Astrocyte (in vitro differentiated cells and primary cell): Measurements from ENCODE around the gene KIAA1671. TPM values are rescaled to one million over a fixed set of nuclear protein-coding genes. Genes with fewer than 3 reads are reported as not detected.

Experiments used
- DNase-seq: peaks from one replicate; pipeline ENCODE4 v3.0.0-alpha.2; 2010; ENCODE audit warnings: low read depth
- FAIRE-seq: peaks from 2 replicates; lab custom pipeline; 2011; peaks lifted over from hg19 to GRCh38; lab: Jason Lieb, UNC
- H2AFZ ChIP-seq: 2 replicates; pipeline ENCODE4 v1.6.0; 2012; ENCODE audit warnings: low read depth, low read length, inconsistent platforms
- H3K27ac ChIP-seq: 2 replicates; pipeline ENCODE4 v1.5.1; 2011; ENCODE audit warnings: low read depth, low read length, inconsistent platforms
- H3K27me3 ChIP-seq: 2 replicates; pipeline ENCODE4 v1.6.0; 2011; ENCODE audit warnings: low read length, inconsistent platforms; ENCODE audit not compliant: insufficient read depth
- H3K36me3 ChIP-seq: 2 replicates; pipeline ENCODE4 v1.5.1; 2011; ENCODE audit warnings: low read length, inconsistent platforms; ENCODE audit not compliant: insufficient read depth
- H3K4me1 ChIP-seq: 2 replicates; pipeline ENCODE4 v1.5.1; 2011; ENCODE audit warnings: low read length, inconsistent platforms; ENCODE audit not compliant: insufficient read depth
- H3K4me2 ChIP-seq: 2 replicates; pipeline ENCODE4 v1.6.0; 2012; ENCODE audit warnings: low read length, inconsistent platforms
- H3K4me3 ChIP-seq: 2 replicates; pipeline ENCODE4 v1.5.1; 2011; ENCODE audit warnings: low read depth, mild to moderate bottlenecking, low read length, inconsistent platforms; ENCODE audit not compliant: insufficient read depth
- H3K79me2 ChIP-seq: 2 replicates; pipeline ENCODE4 v1.6.0; 2012; ENCODE audit warnings: mild to moderate bottlenecking, low read length, inconsistent platforms; ENCODE audit not compliant: insufficient read depth
- H3K9ac ChIP-seq: 2 replicates; pipeline ENCODE4 v1.6.0; 2012; ENCODE audit warnings: mild to moderate bottlenecking, low read length, inconsistent platforms
- H3K9me3 ChIP-seq: 2 replicates; pipeline ENCODE4 v1.5.1; 2012; ENCODE audit warnings: low read depth, mild to moderate bottlenecking, low read length, inconsistent platforms; ENCODE audit not compliant: insufficient read depth
- H4K20me1 ChIP-seq: 2 replicates; pipeline ENCODE4 v1.6.0; 2012; ENCODE audit warnings: low read length, inconsistent platforms; ENCODE audit not compliant: insufficient read depth
- H3K27ac Mint-ChIP-seq: one replicate; pipeline ENCODE4 v1.8.0; 2021; ENCODE audit warnings: mild to moderate bottlenecking, mixed read lengths; ENCODE audit not compliant: unreplicated experiment
- H3K27me3 Mint-ChIP-seq: one replicate; pipeline ENCODE4 v1.8.0; 2021; ENCODE audit warnings: low read depth, mixed read lengths; ENCODE audit not compliant: unreplicated experiment
- H3K36me3 Mint-ChIP-seq: one replicate; pipeline ENCODE4 v1.8.0; 2021; ENCODE audit warnings: low read depth, mixed read lengths; ENCODE audit not compliant: unreplicated experiment
- H3K4me1 Mint-ChIP-seq: one replicate; pipeline ENCODE4 v1.8.0; 2021; ENCODE audit warnings: low read depth, mixed read lengths; ENCODE audit not compliant: unreplicated experiment
- H3K4me3 Mint-ChIP-seq: one replicate; pipeline ENCODE4 v1.8.0; 2021; ENCODE audit warnings: mild to moderate bottlenecking, moderate library complexity, mixed read lengths; ENCODE audit not compliant: unreplicated experiment
- H3K9me3 Mint-ChIP-seq: one replicate; pipeline ENCODE4 v1.8.0; 2021; ENCODE audit warnings: mild to moderate bottlenecking, mixed read lengths; ENCODE audit not compliant: unreplicated experiment
- EZH2 ChIP-seq: IDR thresholded peaks from 2 replicates; pipeline ENCODE4 v1.6.1; 2012; ENCODE audit warnings: mild to moderate bottlenecking, low read length, inconsistent platforms; ENCODE audit not compliant: insufficient read depth
- total RNA-seq: library from RNA; stranded (reverse); gene quantifications from 2 replicates; pipeline ENCODE4 v1.2.1, GENCODE V29; 2021
- TF ChIP-seq, protein P1 (sequence below): IDR thresholded peaks from 2 replicates; pipeline ENCODE4 v1.5.1; 2011; ENCODE audit warnings: low read depth, mild to moderate bottlenecking, inconsistent platforms, low read length, moderate library complexity; ENCODE audit not compliant: insufficient read depth

Gene KIAA1671
- total RNA-seq, 1 donor from 2014 or later = 28.4 TPM

DNA sequence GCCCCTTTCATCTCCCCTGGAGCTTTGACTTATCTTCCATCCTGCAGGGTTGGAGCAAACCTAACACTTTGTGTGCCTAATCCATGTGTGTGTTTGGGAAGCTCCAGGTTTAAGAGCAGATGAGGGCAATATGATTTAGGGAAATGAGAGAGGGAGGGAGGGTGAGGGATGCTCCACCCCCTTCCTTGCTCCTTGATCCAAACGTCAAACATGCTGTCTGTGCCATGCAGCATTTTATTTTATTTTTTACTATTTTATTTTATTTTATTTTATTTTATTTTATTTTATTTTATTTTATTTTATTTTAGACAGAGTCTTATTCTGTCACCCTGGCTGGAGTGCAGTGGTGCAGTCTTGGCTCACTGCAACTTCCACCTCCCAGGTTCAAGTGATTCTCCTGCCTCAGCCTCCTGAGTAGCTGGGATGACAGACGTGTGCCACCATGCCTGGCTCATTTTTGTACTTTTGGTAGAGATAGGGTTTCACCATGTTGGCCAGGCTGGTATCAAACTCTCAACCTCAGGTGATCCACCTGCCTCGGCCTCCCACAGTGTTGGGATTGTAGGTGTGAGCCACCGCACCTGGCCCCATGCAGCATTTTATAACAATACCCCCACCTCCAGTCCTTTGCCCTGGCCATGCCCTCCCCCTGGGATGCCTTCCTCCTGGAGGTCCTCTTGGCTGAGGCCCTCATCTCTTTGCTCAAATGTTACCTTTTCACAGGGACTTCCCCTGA, 194.6 kb downstream of the KIAA1671 start:
- no peak overlapping the region for H3K9ac ChIP-seq
- no peaks in the 10 kb centered on the region for H3K27me3 ChIP-seq
- no peak overlapping the region for H3K27ac ChIP-seq
- no peak overlapping the region for H2AFZ ChIP-seq
- H3K4me1 ChIP-seq = no peaks in the 10 kb centered on the region
- FAIRE-seq (no peak), DNase-seq (no peak)
- Mint-ChIP-seq H3K36me3 (peaks cover 4% of the 10 kb centered on the region), H3K4me3 (no peak overlapping the region), H3K9me3 (no peaks in the 10 kb centered on the region), H3K27me3 (no peaks in the 10 kb centered on the region), H3K27ac (no peak overlapping the region), H3K4me1 (no peaks in the 10 kb centered on the region)
- TF ChIP-seq, protein P1, sequence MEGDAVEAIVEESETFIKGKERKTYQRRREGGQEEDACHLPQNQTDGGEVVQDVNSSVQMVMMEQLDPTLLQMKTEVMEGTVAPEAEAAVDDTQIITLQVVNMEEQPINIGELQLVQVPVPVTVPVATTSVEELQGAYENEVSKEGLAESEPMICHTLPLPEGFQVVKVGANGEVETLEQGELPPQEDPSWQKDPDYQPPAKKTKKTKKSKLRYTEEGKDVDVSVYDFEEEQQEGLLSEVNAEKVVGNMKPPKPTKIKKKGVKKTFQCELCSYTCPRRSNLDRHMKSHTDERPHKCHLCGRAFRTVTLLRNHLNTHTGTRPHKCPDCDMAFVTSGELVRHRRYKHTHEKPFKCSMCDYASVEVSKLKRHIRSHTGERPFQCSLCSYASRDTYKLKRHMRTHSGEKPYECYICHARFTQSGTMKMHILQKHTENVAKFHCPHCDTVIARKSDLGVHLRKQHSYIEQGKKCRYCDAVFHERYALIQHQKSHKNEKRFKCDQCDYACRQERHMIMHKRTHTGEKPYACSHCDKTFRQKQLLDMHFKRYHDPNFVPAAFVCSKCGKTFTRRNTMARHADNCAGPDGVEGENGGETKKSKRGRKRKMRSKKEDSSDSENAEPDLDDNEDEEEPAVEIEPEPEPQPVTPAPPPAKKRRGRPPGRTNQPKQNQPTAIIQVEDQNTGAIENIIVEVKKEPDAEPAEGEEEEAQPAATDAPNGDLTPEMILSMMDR = no peak
- TF ChIP-seq EZH2 = no peak
- H3K9me3 ChIP-seq = no peaks in the 10 kb centered on the region
- no peak overlapping the region for H3K4me3 ChIP-seq
- H4K20me1 ChIP-seq = peaks cover 3% of the 10 kb centered on the region
- no peaks in the 10 kb centered on the region for H3K79me2 ChIP-seq
- no peak overlapping the region for H3K4me2 ChIP-seq
- H3K36me3 ChIP-seq = no peaks in the 10 kb centered on the region

DNA sequence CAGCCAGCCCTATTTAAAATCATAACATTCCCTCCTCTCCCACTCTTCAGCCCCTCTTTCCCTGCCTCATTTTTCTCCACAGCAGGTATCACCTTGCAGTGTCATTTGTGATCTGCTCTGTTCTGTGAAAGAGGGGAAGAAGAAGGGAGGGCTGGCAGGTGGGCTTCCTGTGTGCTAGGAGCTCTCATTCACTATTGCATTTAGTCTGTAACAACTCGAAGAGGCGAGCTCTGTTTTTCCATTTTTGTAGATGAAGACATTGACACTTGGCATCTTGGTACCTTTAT, 195.1 kb downstream of the KIAA1671 start:
- H3K79me2 ChIP-seq = no peaks in the 10 kb centered on the region
- no peak for TF ChIP-seq EZH2
- TF ChIP-seq, protein P1 = no peak
- no peaks in the 10 kb centered on the region for H3K36me3 ChIP-seq
- H3K4me1 ChIP-seq = no peaks in the 10 kb centered on the region
- no peak overlapping the region for H2AFZ ChIP-seq
- H3K27me3 Mint-ChIP-seq = no peaks in the 10 kb centered on the region
- peaks cover 4% of the 10 kb centered on the region for H3K36me3 Mint-ChIP-seq
- no peak overlapping the region for H3K27ac ChIP-seq
- H3K27me3 ChIP-seq = no peaks in the 10 kb centered on the region
- no peak overlapping the region for H3K4me3 ChIP-seq
- DNase-seq (no peak), FAIRE-seq (no peak)
- peaks cover 3% of the 10 kb centered on the region for H4K20me1 ChIP-seq
- H3K4me1 Mint-ChIP-seq = no peaks in the 10 kb centered on the region
- H3K4me3 Mint-ChIP-seq = no peak overlapping the region
- H3K9me3 ChIP-seq = no peaks in the 10 kb centered on the region
- no peak overlapping the region for H3K9ac ChIP-seq
- H3K9me3 Mint-ChIP-seq = no peaks in the 10 kb centered on the region
- no peak overlapping the region for H3K4me2 ChIP-seq
- H3K27ac Mint-ChIP-seq = no peak overlapping the region

DNA sequence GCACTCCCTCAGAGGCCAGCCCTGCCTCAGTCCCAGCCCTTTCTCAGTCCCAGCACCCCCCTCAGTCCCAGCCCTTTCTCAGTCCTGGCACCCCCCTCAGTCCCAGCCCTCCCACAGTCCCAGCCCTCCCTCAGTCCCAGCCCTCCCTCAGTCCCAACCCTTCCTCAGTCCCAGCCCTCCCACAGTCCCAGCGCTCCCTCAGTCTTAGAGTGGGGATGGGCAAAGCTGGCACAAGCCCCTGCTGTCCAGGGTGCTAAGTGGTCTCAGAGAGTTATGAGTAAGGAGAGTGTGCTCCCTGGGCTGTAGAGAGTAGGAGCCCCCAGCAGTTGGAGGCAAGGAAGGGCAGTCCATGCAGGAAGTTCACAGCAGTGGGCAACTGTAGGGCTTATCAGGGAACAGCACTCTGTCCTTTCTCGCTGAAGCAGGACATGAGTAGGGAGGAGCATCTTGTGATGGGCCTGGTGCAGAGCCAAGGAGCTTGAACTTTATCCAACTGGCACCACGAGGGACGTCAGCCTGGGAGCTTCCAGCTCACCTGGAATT, 195.7 kb downstream of the KIAA1671 start:
- Histone ChIP-seq H4K20me1 (peaks cover 3% of the 10 kb centered on the region), H2AFZ (no peak overlapping the region), H3K27me3 (no peaks in the 10 kb centered on the region), H3K9ac (no peak overlapping the region), H3K79me2 (no peaks in the 10 kb centered on the region), H3K9me3 (no peaks in the 10 kb centered on the region), H3K27ac (no peak overlapping the region), H3K4me1 (no peaks in the 10 kb centered on the region), H3K36me3 (no peaks in the 10 kb centered on the region), H3K4me2 (no peak overlapping the region), H3K4me3 (no peak overlapping the region)
- H3K4me3 Mint-ChIP-seq = no peak overlapping the region
- H3K36me3 Mint-ChIP-seq = peaks cover 4% of the 10 kb centered on the region
- H3K4me1 Mint-ChIP-seq = no peaks in the 10 kb centered on the region
- H3K9me3 Mint-ChIP-seq = no peaks in the 10 kb centered on the region
- TF ChIP-seq, protein P1 = no peak
- no peak for TF ChIP-seq EZH2
- H3K27ac Mint-ChIP-seq = no peak overlapping the region
- no peak for DNase-seq
- no peak for FAIRE-seq
- no peaks in the 10 kb centered on the region for H3K27me3 Mint-ChIP-seq
